Measurements from ENCODE around the gene HSPB6.

GRCh38 chr19:35746087-35746462 lies 10.8 kb downstream of the HSPB6 start:
- no peak for TF ChIP-seq CTCF (IDR thresholded peaks at IDR 0.05; ENCODE audit: low read depth, low read length)
- TF ChIP-seq EZH2phosphoT487 (IDR thresholded peaks at IDR 0.05; ENCODE audit: low read depth): no peak
